Stomach (tissue), 9 donors: ENCODE measurements around the gene PHACTR4. TPM values are rescaled to one million over a fixed set of nuclear protein-coding genes. Genes with fewer than 3 reads are reported as not detected.

Source experiments
- DNase-seq, 2 donors: peaks; one replicate each; pipeline versions ENCODE4 v3.0.0 to v3.0.0-alpha.2; 2013 to 2019
- H3K27ac ChIP-seq, 5 donors: fragments of 200-600 bp in 4 of 5; sonication (generic) in 4 of 5; one replicate each; pipeline ENCODE4 v1.5.1; 2013 to 2019; ENCODE audit warnings: mild to moderate bottlenecking in 1 of 5, moderate library complexity in 1 of 5
- H3K27me3 ChIP-seq, 3 donors: fragments of 200-600 bp; sonication (generic); one replicate each; pipeline ENCODE4 v1.5.1; 2017 to 2019; ENCODE audit warnings: mixed run types in 1 of 3
- H3K36me3 ChIP-seq, 4 donors: fragments of 200-600 bp; sonication (generic); 1 replicate in 3 of 4; 2 replicates in 1 of 4; pipeline ENCODE4 v1.5.1; 2016 to 2019
- H3K4me1 ChIP-seq, 4 donors: fragments of 200-600 bp; sonication (generic); one replicate each; pipeline ENCODE4 v1.5.1; 2016 to 2019
- H3K4me3 ChIP-seq, 4 donors: fragments of 200-600 bp; sonication (generic) in 3 of 4; one replicate each; pipeline ENCODE4 v1.5.1; 2016 to 2019; ENCODE audit warnings: mild to moderate bottlenecking in 1 of 4
- H3K9me3 ChIP-seq, 4 donors: fragments of 200-600 bp; sonication (generic); one replicate each; pipeline ENCODE4 v1.5.1; 2016 to 2019
- EP300 ChIP-seq: sonication (generic); formaldehyde crosslinking; IDR thresholded peaks from one replicate; pipeline ENCODE4 v1.6.1; 2017; ENCODE audit warnings: antibody characterized with exemption
- POLR2A ChIP-seq, 4 donors: fragments of 450-650 bp; IDR thresholded peaks; one replicate each; pipeline ENCODE4 v1.6.1; 2016; ENCODE audit warnings: antibody characterized with exemption in 4 of 4, control low read depth in 2 of 4, mild to moderate bottlenecking in 1 of 4, moderate library complexity in 1 of 4
- POLR2AphosphoS5 ChIP-seq, 3 donors: sonication (generic); formaldehyde crosslinking; IDR thresholded peaks; one replicate each; pipeline ENCODE4 v1.6.1; 2016; ENCODE audit warnings: antibody characterized with exemption in 3 of 3
- WGBS, 5 donors: extraction: QIAGEN DNeasy Blood & Tissue Kit in 3 of 5; methylation state at CpG; one replicate each; pipeline versions ENCODE4 v1.1.5 to v1.1.7; 2013 to 2018; 5-methylcytosine and 5-hydroxymethylcytosine counted together
- intact Hi-C: fragments of 100-400 bp; cut with DNase I; formaldehyde crosslinking; loops from one replicate; pipeline ENCODE4 v1.15.1; 2023; ENCODE audit warnings: low total_unique reads
- polyA plus RNA-seq, 3 donors: library from polyadenylated mRNA; stranded (reverse); fragments of 200-250 nt; gene quantifications; one replicate each; pipeline ENCODE4 v1.2.3, GENCODE V29; 2013
- total RNA-seq, 5 donors: library from RNA; depleted of rRNA; stranded (reverse); fragments of >200 nt; gene quantifications; one replicate each; pipeline versions ENCODE4 v1.1.0 to v1.2.3, GENCODE V29; 2014 to 2016
- TF ChIP-seq, protein P1 (sequence below), 7 experiments: fragments of 450-650 bp in 4 of 7; fragments of 200-600 bp in 3 of 7; sonication (generic) in 3 of 7; IDR thresholded peaks; one replicate each; pipeline ENCODE4 v1.5.1; 2016 to 2019; ENCODE audit warnings: antibody characterized with exemption in 7 of 7, control low read depth in 2 of 7, mild to moderate bottlenecking in 1 of 7
- donor health status: healthy with polysubstance abuse.
- donor health status: Bipolar disorder and iron deficiency.
- donor health status: healthy.

PHACTR4 gene
- total and polyA plus RNA-seq, 8 donors: 14.1 to 40.0 (median 21.3) TPM

DNA sequence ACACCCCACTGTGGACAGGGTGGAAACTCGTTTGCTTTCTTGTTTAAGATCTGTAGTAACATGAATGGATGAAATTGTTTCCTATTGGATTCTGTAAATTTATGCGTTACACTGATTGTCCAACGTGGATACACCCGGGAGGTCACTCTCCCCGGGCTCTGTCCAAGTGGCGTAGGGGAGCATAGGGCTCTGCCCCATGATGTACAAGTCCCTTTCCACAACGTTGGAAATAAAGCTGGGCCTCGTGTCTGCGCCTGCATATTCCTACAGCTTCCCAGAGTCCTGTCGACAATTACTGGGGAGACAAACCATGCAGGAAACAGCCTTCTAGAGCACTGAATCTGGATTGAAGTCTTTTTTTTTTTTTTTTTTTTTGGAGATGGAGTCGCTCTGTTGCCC lies 137.7 kb downstream of the PHACTR4 start:
- H3K4me1 ChIP-seq: peaks cover 32 to 66% (median 50%) of the 10 kb centered on the region in 4 donors
- WGBS, 5 donors: 3 to 4% (median 3%) methylated on average over 11 of the region's 11 CpGs
- intact Hi-C loops: loop anchor here (10.0 kb wide), 1 partner anchor 142 kb away; the partner anchor contains the start of gene PHACTR4
- TF ChIP-seq POLR2A (IDR thresholded peaks at IDR 0.05): no peak
- no peak for TF ChIP-seq EP300
- no peak for TF ChIP-seq POLR2AphosphoS5 (IDR thresholded peaks at IDR 0.05)
- TF ChIP-seq, protein P1, sequence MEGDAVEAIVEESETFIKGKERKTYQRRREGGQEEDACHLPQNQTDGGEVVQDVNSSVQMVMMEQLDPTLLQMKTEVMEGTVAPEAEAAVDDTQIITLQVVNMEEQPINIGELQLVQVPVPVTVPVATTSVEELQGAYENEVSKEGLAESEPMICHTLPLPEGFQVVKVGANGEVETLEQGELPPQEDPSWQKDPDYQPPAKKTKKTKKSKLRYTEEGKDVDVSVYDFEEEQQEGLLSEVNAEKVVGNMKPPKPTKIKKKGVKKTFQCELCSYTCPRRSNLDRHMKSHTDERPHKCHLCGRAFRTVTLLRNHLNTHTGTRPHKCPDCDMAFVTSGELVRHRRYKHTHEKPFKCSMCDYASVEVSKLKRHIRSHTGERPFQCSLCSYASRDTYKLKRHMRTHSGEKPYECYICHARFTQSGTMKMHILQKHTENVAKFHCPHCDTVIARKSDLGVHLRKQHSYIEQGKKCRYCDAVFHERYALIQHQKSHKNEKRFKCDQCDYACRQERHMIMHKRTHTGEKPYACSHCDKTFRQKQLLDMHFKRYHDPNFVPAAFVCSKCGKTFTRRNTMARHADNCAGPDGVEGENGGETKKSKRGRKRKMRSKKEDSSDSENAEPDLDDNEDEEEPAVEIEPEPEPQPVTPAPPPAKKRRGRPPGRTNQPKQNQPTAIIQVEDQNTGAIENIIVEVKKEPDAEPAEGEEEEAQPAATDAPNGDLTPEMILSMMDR (IDR thresholded peaks at IDR 0.05): no peak
- peak overlapping the region in 4 of 5 donors; percentile 84 to 93 (median 90) for H3K27ac ChIP-seq
- H3K9me3 ChIP-seq: no peaks in the 10 kb centered on the region
- H3K27me3 ChIP-seq: no peaks in the 10 kb centered on the region
- DNase-seq: no peak
- H3K4me3 ChIP-seq: peak overlapping the region; percentile 72 to 90 (median 76)
- H3K36me3 ChIP-seq: peaks cover 42 to 47% (median 45%) of the 10 kb centered on the region in 4 donors

DNA sequence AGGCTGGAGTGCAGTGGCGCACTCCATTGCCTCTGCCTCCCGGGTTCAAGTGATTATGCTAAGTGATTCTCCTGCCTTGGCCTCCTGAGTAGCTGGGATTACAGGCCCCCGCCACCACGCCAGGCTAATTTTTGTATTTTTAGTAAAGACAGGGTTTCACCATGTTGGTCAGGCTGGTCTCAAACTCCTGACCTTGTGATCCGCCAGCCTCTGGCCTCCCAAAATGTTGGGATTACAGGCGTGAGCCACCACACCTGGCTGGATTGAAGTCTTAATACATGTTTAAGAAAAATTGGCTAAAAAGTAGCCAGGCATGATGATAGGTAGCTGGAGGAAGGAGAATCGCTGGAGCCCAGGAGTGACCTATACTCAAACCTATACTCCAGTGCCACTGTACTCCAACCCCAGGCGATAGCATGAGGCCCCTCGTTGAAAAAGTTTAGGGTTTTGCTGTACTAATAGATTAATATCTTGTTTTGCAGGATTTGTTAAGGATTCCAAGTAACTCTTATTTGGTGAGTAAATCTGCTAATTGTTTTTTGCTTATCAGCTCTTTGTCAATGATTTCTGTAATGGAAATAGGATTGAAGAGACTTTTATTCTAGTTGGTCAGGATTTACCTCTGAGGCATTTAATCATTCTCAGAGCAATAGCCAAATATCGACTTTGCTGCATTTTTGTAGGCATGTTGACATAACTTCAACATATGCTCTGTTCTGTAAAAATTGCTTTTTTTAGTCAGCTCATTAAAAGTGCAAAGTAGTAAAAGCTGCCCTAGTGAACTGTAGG lies 138.3 kb downstream of the PHACTR4 start:
- Histone ChIP-seq H3K27me3 (no peaks in the 10 kb centered on the region), H3K4me1 (peaks cover 32 to 71% (median 50%) of the 10 kb centered on the region in 4 donors), H3K9me3 (no peaks in the 10 kb centered on the region), H3K27ac (peak overlapping the region in 4 of 5 donors; percentile 84 to 93 (median 90)), H3K36me3 (peaks cover 42 to 53% (median 51%) of the 10 kb centered on the region in 4 donors), H3K4me3 (peak overlapping the region; percentile 72 to 90 (median 76))
- no peak for DNase-seq
- intact Hi-C loops: loop anchor here (10.0 kb wide), 1 partner anchor 143 kb away; the partner anchor contains the start of gene PHACTR4
- TF ChIP-seq, protein P1 (IDR thresholded peaks at IDR 0.05): no peak
- TF ChIP-seq POLR2AphosphoS5 (IDR thresholded peaks at IDR 0.05): no peak
- no peak for TF ChIP-seq EP300
- no peak for TF ChIP-seq POLR2A (IDR thresholded peaks at IDR 0.05)
- 15 to 32% (median 22%) methylated on average over 10 of the region's 10 CpGs for WGBS, 5 donors

- peak overlapping the region; percentile 72 to 90 (median 76) for H3K4me3 ChIP-seq
Measured at GRCh38 chr1:28508435-28508754, 138.9 kb downstream of the PHACTR4 start.

DNA sequence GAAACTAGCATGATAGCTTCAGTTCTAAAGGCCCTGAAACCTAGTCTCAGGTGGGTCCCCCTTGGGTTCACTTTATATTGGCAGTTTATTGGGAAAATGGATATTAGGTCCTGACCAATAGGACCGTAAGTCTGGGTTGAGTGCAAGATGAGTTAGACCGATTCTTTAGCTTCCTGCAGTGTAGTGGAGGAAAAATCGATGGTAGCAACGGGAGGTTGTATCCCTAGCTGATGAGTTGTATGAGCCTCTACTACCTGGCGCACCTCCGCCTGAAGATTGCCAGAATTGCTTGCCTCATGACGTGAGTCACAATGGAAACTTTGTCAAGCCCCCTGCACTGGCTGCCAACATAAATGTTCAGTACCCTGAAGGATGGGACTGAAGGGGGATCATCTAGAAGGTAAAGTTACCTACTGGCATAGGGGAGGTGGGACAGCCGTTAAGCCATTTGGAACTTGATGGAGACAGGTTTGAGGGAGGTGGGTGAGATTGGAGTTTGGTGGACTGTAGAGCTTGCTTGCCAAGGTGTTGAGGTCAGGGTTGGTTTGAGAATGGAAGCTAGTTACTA lies 140.2 kb downstream of the PHACTR4 start:
- TF ChIP-seq, protein P1 (IDR thresholded peaks at IDR 0.05): no peak
- peak in 1 of 3 donors; percentile 69 for TF ChIP-seq POLR2AphosphoS5 (IDR thresholded peaks at IDR 0.05)
- H3K4me3 ChIP-seq: peak overlapping the region in 3 of 4 donors; percentile 4 to 90 (median 77)
- H3K36me3 ChIP-seq: peaks cover 56 to 72% (median 71%) of the 10 kb centered on the region in 4 donors
- peaks cover 32 to 78% (median 50%) of the 10 kb centered on the region in 4 donors for H3K4me1 ChIP-seq
- DNase-seq: no peak
- peak overlapping the region; percentile 59 to 93 (median 88) for H3K27ac ChIP-seq
- WGBS, 5 donors: 53 to 73% (median 66%) methylated on average over 8 of the region's 8 CpGs
- no peaks in the 10 kb centered on the region for H3K9me3 ChIP-seq
- intact Hi-C loops: loop anchor here (10.0 kb wide), 1 partner anchor 145 kb away; the partner anchor contains the start of gene PHACTR4
- no peaks in the 10 kb centered on the region for H3K27me3 ChIP-seq

More at GRCh38 chr1:28508435-28508754, 138.9 kb downstream of the PHACTR4 start:
- intact Hi-C loops: loop anchor here (10.0 kb wide), 1 partner anchor 144 kb away; the partner anchor contains the start of gene PHACTR4
- Histone ChIP-seq H3K4me1 (peaks cover 32 to 77% (median 50%) of the 10 kb centered on the region in 4 donors), H3K27me3 (no peaks in the 10 kb centered on the region), H3K36me3 (peaks cover 47 to 58% (median 57%) of the 10 kb centered on the region in 4 donors), H3K9me3 (no peaks in the 10 kb centered on the region), H3K27ac (peak overlapping the region in 4 of 5 donors; percentile 84 to 93 (median 90))
- DNase-seq: no peak
- 24 to 30% (median 25%) methylated on average over 5 of the region's 5 CpGs for WGBS, 5 donors
- TF ChIP-seq EP300 (no peak), POLR2AphosphoS5 (IDR thresholded peaks at IDR 0.05) (peak in 1 of 3 donors; percentile 12), POLR2A (IDR thresholded peaks at IDR 0.05) (no peak)
